Subcutaneous adipose tissue (tissue), 4 donors: ENCODE data around the gene SLC9A5. TPM values are rescaled to one million over a fixed set of nuclear protein-coding genes. Genes with fewer than 3 reads are reported as not detected.

Experiments
- CTCF ChIP-seq: fragments of 450-650 bp; IDR thresholded peaks from one replicate; pipeline ENCODE4 v1.5.1; 2016; ENCODE audit warnings: low read depth, mild to moderate bottlenecking, control low read depth, antibody characterized with exemption, moderate library complexity
- total RNA-seq, 4 donors: library from RNA; depleted of rRNA; stranded (reverse); fragments of >200 nt; gene quantifications; one replicate each; pipeline ENCODE4 v1.1.0, GENCODE V29; 2016

The SLC9A5 gene
- total RNA-seq, 4 donors from 2014 or later = 1.0 to 2.3 (median 1.3) TPM; not detected in 1

- no peak for TF ChIP-seq CTCF
These were observed 6.9 kb downstream of the SLC9A5 start for GRCh38 chr16:67255553-67256221.

- TF ChIP-seq CTCF = no peak
These were observed 8.0 kb downstream of the SLC9A5 start for GRCh38 chr16:67256701-67257230.

- no peak for TF ChIP-seq CTCF
These were observed 8.8 kb downstream of the SLC9A5 start for GRCh38 chr16:67257486-67258160.

- TF ChIP-seq CTCF = no peak
These were observed 9.5 kb downstream of the SLC9A5 start for GRCh38 chr16:67258161-67258835.

- TF ChIP-seq CTCF = no peak
These were observed 10.9 kb downstream of the SLC9A5 start for GRCh38 chr16:67259705-67260104.

- no peak for TF ChIP-seq CTCF
These were observed 11.8 kb downstream of the SLC9A5 start for GRCh38 chr16:67260426-67261063.
